Stimulated activated CD8-positive, alpha-beta memory T cell treated with anti-CD3 and anti-CD28 coated beads, Interleukin-12 subunit alpha, Interleukin-12 subunit beta, amount 100 ng/mL, for 1 hour (primary cell): ENCODE measurements around the gene SNX9.
"Not testable (repeated sequence)": the region's sequence is repeated elsewhere in the genome, so short reads cannot be mapped to it uniquely, and the experiment has no call there.

Experiments
- DNase-seq: peaks from one replicate; pipeline ENCODE4 v3.0.0-alpha.2; 2020; ENCODE audit warnings: low read depth

Gene SNX9

DNA sequence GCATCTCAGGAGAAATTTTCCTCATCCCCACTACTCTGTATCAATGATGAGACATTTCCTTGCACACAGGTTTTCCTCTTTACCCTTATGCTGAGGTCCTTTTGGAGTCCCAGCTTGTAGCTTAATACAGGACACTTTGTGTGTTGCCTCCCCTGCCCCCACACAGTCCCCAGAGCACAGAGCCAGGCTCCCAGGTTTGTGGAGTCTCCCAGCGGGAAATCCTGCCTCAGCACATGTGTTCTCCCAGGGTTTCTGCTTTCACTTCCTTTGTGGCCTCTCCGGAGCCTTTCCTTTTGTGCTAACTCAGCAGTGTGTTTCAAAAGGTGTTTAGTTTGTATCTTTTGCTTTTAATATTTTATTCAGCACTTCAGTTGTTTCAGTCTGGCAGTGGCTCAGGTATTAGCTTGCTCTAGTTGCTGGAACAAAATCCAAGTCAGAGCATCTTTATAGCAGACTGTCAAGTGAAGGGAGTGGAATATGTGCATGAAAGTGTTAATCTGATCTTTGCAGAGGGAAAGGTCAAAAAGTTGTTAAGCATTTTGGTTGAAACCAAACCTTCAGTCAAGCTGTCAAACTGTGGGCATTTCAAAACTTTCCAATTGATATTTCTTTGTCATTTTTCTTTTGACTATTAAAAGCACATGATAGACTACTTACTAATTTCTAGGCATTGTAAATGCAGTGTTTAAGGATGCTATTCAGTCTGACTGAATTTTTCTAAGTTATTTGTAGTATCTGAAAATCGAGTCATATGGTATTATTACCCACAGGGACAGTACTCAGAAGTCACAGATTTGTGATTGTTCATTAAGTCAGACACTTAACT lies 8.6 kb downstream of the SNX9 start:
- DNase-seq: no peak

GRCh38 chr6:157832250-157832967 lies 9.4 kb downstream of the SNX9 start:
- no peak for DNase-seq

GRCh38 chr6:157834549-157834948 lies 11.5 kb downstream of the SNX9 start:
- no peak for DNase-seq

- DNase-seq: no peak
These were observed 15.8 kb downstream of the SNX9 start for GRCh38 chr6:157838718-157839430.

- no peak for DNase-seq
These were observed 16.6 kb downstream of the SNX9 start for GRCh38 chr6:157839606-157840005.

DNA sequence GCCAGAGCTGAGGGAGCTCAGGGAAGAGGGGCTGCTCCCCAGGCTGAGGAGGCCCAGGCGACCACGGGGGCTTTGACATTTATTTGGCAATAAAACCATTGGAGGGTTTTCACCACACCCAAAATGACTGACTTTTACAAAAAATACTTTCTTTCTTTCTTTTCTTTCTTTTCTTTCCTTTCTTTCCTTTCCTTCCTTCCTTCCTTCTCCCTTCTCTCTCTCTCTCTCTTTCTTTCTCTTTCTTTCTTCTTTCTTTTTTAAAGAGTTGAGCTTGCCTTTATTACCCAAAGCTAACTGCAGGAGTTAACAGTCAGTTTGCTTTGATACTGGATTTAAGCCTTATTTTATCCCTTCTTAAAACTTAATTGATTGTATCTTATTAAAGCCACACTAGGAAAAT lies 17.2 kb downstream of the SNX9 start:
- DNase-seq: no peak

DNA sequence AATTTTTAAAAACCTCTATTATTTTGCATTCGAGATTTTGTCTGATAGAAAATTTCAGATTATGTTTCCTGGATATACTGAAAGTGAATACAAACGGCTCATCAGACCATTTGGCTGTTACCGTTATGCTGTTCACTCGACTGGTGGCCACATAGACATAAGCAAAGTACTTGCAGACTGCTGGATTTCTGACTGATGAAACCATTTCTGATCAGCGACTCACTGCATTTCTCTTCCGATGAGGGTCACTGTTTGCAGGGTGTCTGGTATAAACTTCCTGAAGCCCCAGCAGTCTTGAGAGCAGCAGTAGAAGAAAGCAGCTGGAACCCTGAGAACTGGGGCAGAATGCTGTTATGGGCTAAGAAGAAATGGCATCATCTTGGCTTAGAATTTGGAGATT lies 17.7 kb downstream of the SNX9 start:
- DNase-seq: no peak

DNA sequence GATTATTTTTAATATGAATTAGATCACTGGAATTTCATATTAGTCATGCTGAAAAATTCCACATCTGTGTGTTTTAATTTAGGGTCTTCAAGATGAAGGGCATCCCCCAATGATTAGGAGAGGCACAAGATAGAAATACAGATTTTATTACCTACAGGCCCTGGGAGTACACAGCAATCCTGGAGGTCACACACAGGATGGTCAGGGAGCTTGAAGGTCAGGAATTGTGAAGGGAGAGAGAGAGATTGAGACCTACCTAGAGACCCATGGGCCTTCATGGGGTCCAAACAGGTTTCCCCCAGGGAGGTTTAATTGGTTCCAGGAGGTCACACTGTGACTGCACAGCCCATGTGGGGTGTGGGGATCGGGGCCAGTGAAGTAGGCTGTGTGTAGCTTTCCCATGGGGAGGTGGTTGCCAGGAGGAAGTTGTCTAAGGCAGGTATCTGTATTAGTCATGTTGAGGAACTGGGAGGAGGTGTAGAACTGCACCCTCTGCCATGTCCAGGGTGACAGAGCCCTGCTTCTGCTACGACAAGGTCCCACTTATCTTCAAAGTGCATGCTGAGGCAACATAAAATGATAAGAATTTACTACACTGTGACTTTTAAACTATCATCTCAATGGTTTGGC lies 18.3 kb downstream of the SNX9 start:
- no peak for DNase-seq

DNA sequence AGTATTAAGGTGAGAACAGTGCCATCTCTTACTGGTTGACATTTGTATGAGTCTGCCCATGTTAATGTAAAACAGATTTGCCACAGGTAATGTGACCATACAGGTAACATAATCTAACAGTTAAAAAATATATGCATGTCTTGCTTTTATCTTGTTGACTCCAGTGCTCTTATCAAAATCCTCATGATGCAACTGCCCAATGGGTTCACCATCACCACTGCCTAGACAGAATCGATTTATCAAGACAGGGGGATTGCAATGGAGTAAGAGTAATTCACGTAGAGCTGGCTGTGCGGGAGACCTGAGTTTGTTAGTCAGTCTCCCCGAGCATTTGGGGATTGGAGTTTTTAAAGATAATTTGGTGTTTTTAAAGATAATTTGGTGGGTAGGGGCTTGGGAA lies 19.2 kb downstream of the SNX9 start:
- no peak for DNase-seq

DNA sequence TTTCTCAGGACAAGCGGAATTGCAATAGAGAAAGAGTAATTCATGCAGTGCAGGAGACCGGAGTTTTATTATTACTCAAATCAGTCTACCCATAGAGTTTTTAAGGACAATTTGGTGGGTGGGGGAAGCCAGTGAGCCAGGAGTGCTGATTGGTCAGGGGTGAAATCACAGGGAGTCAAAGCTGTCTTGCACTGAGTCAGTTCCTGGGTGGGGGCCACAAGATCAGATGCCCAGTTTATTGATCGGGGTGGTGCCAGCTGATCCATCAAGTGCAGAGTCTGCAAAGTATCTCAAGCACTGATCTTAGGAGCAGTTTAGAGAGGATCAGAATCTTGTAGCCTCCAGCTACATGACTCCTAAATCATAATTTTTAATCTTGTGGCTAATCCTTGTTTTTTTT lies 21.1 kb downstream of the SNX9 start:
- not testable (repeated sequence) for DNase-seq

- DNase-seq: no peak
These were observed 22.6 kb downstream of the SNX9 start for GRCh38 chr6:157845493-157846259.

DNA sequence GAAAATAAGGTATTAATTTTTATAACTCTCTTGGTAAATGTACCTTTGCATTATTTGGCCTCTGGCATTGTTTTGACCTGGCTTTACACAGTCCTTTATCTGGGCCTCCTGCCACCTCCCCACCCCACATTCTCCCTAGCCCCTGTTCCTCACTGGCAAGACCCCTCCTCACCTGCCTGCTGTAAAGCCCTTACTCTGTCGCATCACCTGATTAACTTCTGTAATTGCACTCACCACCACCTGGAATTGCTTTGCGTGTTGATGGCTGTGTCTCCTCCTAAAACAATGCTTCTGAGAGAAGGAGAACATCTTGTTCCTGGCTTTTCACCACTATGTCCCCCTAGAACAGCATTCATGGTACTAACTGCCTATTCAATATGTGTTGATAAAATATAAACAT lies 24.8 kb downstream of the SNX9 start:
- no peak for DNase-seq

DNA sequence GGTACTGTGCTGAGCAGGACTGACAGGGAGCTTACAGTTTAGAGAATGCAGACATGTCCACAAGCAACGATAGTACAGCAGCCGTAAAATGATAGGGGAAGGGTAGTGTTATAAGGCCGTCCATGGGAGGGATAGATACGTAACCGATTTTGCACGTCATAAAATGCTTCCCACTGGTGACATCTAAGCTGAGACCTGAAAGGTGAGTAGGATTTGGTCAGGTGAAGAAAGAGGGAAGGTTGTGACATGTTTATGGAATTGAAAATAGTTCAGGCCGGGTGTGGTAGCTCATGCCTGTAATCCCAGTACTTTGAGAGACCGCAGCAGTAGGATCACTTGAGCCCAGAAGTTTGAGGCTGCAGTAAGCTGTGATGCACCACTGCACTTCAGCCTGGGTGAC lies 25.6 kb downstream of the SNX9 start:
- no peak for DNase-seq

- DNase-seq: no peak
These were observed 26.4 kb downstream of the SNX9 start for GRCh38 chr6:157849288-157850017.

DNA sequence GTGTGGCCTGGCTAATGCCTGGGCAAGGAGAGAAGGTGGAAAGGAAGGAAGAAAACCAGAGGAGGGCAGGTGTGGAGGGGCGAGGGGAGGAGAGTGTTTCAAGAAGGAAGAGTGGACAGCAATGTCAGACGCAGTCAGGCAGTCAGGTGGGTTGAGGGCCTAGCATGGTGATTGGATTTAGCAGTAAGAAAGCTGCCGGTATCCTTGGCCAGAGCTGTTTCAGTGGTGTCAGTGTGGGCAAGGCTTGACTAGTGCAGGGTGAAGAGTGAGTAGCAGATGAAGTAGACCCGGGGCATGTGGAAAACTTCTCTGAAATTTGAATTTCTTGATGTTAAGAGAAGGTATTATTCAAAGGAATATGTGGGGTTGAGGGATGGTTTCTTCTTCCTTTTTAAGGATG lies 27.0 kb downstream of the SNX9 start:
- DNase-seq: no peak

DNA sequence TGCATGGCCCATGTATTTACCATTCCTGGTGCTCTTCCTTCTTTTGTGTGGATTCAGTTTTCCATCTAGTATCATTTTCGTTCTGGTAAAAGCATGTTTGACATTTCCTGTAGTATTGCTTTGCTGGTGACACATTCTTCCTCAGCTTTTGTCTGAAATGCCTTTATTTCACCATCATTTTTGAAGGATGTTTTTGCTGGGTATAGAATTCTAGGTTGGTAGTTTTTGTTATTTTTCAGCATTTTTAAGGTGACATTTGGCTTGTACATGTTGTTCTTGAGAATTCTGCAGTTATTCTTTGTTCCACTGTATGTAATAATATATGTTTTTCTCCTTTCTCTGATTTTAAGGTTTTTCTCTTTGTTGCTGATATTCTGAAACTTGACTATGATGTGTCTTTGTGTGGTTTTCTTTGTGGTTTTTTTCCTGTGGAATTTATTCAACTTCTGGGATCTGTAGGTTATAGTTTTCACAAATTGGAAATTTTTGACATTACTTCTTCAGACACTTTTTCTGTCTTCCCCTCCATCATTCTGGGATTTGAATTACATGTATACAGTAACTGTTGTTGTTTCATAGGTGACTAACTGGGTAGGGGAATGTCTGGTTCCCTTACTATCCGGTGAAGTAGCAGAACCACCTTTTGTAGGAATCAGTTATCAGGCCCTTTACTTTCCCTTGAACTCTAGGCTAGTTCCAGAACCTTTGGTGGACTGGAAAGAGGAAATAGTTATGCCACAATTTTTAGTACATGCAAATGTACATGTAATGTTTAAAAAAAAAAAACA lies 30.2 kb downstream of the SNX9 start:
- DNase-seq: no peak

DNA sequence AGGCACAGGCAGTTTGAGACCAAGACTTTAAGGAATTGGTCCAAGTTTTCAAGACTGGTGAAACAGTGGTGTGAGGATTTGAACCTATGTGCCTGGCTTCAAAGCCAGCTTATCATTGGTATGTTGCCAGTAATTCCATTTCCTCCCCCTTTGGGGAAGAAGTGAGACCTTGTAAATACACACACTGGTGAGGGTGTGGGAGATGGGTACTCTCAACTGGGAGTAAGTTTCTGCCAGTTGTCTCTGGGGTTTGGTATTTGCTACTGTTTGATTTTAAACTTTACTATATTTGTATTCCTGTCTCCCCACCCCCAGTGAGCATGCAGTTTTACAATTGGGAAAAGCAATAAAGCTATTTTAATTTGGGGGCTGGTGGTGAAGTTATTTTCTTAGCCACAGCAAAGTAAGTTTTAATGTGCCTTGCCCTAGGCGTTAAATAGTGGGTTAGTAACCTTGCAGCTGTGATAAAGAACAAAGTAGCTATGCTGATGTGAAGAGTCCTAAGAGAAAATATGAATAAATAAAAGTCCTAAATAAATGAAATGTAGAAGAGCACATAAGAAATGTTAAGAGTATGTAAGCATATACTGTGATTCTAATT lies 31.0 kb downstream of the SNX9 start:
- DNase-seq: no peak

DNA sequence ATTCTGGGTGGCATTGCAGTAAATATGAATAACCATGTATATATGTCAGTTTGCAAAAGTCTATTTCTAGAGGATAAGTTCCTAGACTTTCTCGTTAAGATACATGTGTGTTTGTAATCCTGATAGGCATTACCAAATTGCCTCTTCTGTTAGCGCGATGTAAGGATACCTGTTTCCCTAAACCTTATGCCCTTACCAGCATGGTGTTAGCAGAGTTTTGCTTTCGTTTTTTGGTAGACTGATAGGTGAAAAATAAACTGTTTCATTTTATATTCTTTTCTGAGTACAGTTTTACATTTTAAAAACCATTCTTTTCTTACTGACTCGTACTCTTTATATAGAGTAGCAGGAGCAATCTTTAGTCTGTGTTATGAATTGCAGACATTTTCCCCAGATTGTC lies 32.3 kb downstream of the SNX9 start:
- no peak for DNase-seq

- not testable (repeated sequence) for DNase-seq
These were observed 32.8 kb downstream of the SNX9 start for GRCh38 chr6:157855804-157856203.

- DNase-seq: not testable (repeated sequence)
These were observed 35.6 kb downstream of the SNX9 start for GRCh38 chr6:157858664-157859063.
